ENCODE results near the gene DLG5.

Gene DLG5

GRCh38 chr10:77927402-77928246, 1.1 kb upstream of the DLG5 start:
- no peak for DNase-seq (ENCODE audit: low spot score)
- TF ChIP-seq, protein P1, sequence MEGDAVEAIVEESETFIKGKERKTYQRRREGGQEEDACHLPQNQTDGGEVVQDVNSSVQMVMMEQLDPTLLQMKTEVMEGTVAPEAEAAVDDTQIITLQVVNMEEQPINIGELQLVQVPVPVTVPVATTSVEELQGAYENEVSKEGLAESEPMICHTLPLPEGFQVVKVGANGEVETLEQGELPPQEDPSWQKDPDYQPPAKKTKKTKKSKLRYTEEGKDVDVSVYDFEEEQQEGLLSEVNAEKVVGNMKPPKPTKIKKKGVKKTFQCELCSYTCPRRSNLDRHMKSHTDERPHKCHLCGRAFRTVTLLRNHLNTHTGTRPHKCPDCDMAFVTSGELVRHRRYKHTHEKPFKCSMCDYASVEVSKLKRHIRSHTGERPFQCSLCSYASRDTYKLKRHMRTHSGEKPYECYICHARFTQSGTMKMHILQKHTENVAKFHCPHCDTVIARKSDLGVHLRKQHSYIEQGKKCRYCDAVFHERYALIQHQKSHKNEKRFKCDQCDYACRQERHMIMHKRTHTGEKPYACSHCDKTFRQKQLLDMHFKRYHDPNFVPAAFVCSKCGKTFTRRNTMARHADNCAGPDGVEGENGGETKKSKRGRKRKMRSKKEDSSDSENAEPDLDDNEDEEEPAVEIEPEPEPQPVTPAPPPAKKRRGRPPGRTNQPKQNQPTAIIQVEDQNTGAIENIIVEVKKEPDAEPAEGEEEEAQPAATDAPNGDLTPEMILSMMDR (conservative IDR thresholded peaks at IDR 0.05; ENCODE audit: low read depth) = no peak
- ChIA-PET CTCF (interaction anchor here (0.9 to 2.2 kb wide), 4 partner anchors 9 to 216 kb away, joined by 3 to 6 read pairs (median 3); no protein-coding TSS in a partner anchor), POLR2A (ENCODE audit: low non-redundant PET) (interaction anchor here (0.5 to 0.6 kb wide), 2 partner anchors 9 to 36 kb away, joined by 4 to 6 read pairs; no protein-coding TSS in a partner anchor)
- peak overlapping the region; percentile 90 for H3K27ac ChIP-seq

DNA sequence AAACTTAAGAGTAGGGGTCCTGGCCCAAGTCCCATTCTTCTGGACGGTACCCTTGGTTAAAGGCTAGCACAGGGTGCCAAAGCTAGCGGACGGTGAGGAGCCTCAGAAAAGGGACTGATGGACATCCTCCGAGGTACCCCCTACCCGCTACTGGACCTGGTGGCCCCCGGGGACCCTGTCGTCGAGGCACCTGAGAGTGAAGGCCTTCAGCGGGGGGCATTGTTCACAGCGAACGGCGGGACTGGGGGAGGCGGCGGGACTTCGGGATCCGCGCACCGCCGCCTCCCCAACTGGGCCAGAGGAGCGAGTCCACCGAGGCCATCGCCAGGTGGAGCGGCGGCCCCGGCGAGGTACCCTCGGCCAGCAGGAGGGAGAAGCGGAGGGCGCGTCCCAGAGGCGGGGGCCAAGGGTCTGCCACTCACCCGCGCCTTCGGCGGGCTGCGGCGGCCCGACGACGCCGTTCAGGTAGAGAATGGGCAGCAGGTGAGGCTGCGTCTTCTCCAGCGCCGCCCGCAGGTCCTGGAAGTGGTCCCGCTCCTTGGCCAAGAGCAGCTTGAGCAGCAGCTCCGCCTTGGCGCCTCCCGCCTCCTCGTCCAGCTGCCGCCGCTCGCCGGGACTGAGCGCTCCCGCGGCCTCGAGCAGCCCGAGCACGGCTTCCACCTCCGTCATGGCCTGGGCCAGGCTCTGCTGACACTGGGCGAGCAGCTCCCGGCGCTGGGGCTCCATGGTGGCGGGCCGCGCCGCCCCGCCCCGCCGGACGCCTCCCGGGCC, 575 bp downstream of the DLG5 start:
- ChIA-PET POLR2A (ENCODE audit: low non-redundant PET) (interaction anchor here (0.7 to 0.9 kb wide), 3 partner anchors 16 to 27 kb away, joined by 4 to 5 read pairs (median 4); no protein-coding TSS in a partner anchor), CTCF (interaction anchor here (0.6 to 2.2 kb wide), 12 partner anchors 9 to 90 kb away, joined by 3 to 7 read pairs (median 3); no protein-coding TSS in a partner anchor)
- TF ChIP-seq, protein P1 (conservative IDR thresholded peaks at IDR 0.05; ENCODE audit: low read depth) = no peak

DNA sequence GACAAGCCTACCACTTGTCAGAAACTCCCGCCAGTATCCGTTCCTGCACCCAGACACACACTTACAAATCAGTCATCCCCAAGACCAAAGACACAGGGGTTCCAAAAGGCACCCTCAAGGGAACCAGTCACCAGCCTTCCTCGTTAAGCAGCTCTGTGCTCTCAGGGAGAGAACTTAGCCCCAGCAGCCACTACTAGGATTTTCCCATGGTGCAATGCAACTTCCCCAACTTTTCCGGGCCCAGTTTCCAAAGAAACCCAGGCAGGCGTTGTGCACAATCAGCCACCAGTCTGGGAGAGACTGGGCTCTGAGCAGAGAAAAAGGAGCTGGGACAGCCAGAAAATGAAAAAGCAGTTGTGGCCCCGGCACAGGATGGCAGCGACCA, 1.2 kb downstream of the DLG5 start:
- POLR2A ChIA-PET (ENCODE audit: low non-redundant PET) = no interaction called here
- TF ChIP-seq, protein P1 (conservative IDR thresholded peaks at IDR 0.05; ENCODE audit: low read depth) = no peak
- DNase-seq (ENCODE audit: low spot score) = peak; percentile 56
- peak overlapping the region; percentile 90 for H3K27ac ChIP-seq
- CTCF ChIA-PET = interaction anchor here (0.6 to 1.9 kb wide), 6 partner anchors 22 to 89 kb away, joined by 3 to 7 read pairs (median 4); no protein-coding TSS in a partner anchor

More for the DNA sequence above, 575 bp downstream of the DLG5 start:
- DNase-seq (ENCODE audit: low spot score) = peak; percentile 48
- peak overlapping the region; percentile 90 for H3K27ac ChIP-seq

GRCh38 chr10:77922566-77923179, 3.9 kb downstream of the DLG5 start:
- no peak for DNase-seq (ENCODE audit: low spot score)
- ChIA-PET POLR2A (ENCODE audit: low non-redundant PET) (no interaction called here), CTCF (interaction anchor here (0.5 to 0.8 kb wide), 3 partner anchors 88 to 340 kb away, joined by 3 read pairs; no protein-coding TSS in a partner anchor)
- H3K27ac ChIP-seq = peak overlapping the region; percentile 59
- TF ChIP-seq, protein P1 (conservative IDR thresholded peaks at IDR 0.05; ENCODE audit: low read depth) = no peak

DNA sequence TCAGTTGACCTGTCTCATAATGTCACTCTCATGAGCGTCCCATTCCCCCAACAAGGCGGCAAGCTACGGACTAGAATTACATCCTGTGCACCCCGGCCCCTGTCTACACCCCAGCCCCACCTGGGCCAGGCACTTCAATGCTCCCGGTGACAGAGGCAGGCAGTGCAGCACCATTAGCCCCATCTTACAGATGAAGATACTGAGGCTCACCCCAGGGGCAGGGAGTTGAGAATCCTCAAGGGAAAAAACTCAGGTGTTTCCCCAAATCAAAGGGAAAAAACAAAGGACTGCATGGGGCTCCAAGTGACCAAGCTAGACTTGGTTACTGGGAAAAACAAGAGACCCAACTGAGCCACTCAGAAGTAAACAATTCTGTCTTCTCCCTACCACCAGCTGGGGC, 4.5 kb downstream of the DLG5 start:
- POLR2A ChIA-PET (ENCODE audit: low non-redundant PET) = no interaction called here
- CTCF ChIA-PET = interaction anchor here (0.7 kb wide), 1 partner anchor 339 kb away, joined by 3 read pairs; no protein-coding TSS in a partner anchor
- DNase-seq (ENCODE audit: low spot score) = no peak
- TF ChIP-seq, protein P1 (conservative IDR thresholded peaks at IDR 0.05; ENCODE audit: low read depth) = no peak
- H3K27ac ChIP-seq = peak overlapping the region; percentile 59

GRCh38 chr10:77921395-77921794, 5.2 kb downstream of the DLG5 start:
- DNase-seq (ENCODE audit: low spot score) = no peak
- TF ChIP-seq, protein P1 (conservative IDR thresholded peaks at IDR 0.05; ENCODE audit: low read depth) = no peak
- H3K27ac ChIP-seq = peak overlapping the region; percentile 59
- ChIA-PET CTCF (no interaction called here), POLR2A (ENCODE audit: low non-redundant PET) (no interaction called here)
